K562 (cell line): ENCODE measurements around the gene SLC44A1.

Experiments
- FOXA3 ChIP-seq, 2 experiments: fragments of 450-650 bp in 1 of 2; sonication (generic) in 1 of 2; formaldehyde crosslinking; IDR thresholded peaks in 1 of 2; conservative IDR thresholded peaks in 1 of 2; 2 replicates each; pipeline versions ENCODE4 v1.4.0 to v1.8.0; 2020 to 2022; ENCODE audit warnings: mild to moderate bottlenecking in 2 of 2, missing genetic modification reagents in 1 of 2
- FOXM1 ChIP-seq, 2 experiments: fragments of 450-650 bp in 1 of 2; sonication (generic) in 1 of 2; formaldehyde crosslinking in 1 of 2; IDR thresholded peaks; 2 replicates each; pipeline versions ENCODE4 v1.6.1 to v1.9.0; 2017 to 2022; ENCODE audit warnings: low read depth in 2 of 2, mild to moderate bottlenecking in 2 of 2, missing genetic modification reagents in 1 of 2, moderate library complexity in 1 of 2
- POLR2H ChIP-seq: IDR thresholded peaks from 2 replicates; pipeline ENCODE4 v1.6.1; 2016; ENCODE audit warnings: missing genetic modification characterization, low read depth, mild to moderate bottlenecking, control low read depth, missing compliant biosample characterization, moderate library complexity
- RCOR1 ChIP-seq, 2 experiments: IDR thresholded peaks; 2 replicates each; pipeline ENCODE4 v1.6.1; 2012; ENCODE audit warnings: low read depth in 2 of 2, low read length in 2 of 2, borderline replicate concordance in 1 of 2, improper control_type of control experiment in 1 of 2
- TGIF2 ChIP-seq: sonication (generic); formaldehyde crosslinking; IDR thresholded peaks from 2 replicates; pipeline ENCODE4 v1.8.1; 2022; ENCODE audit warnings: mild to moderate bottlenecking, missing genetic modification reagents, moderate library complexity
- ZC3H11A ChIP-seq: IDR thresholded peaks from 2 replicates; pipeline ENCODE4 v1.6.1; 2012; ENCODE audit warnings: low read depth, low read length, improper control_type of control experiment
- TF ChIP-seq, protein P1 (sequence below): sonication (generic); formaldehyde crosslinking; IDR thresholded peaks from 2 replicates; pipeline ENCODE4 v1.8.0; 2023; ENCODE audit warnings: missing genetic modification reagents, mild to moderate bottlenecking, borderline replicate concordance

GRCh38 chr9:105218673-105219072 lies 25.8 kb upstream of the SLC44A1 start:
- TF ChIP-seq ZC3H11A: no peak
- no peak for TF ChIP-seq FOXA3 (CRISPR knock-in tag; conservative IDR thresholded peaks at IDR 0.05 in 1 of 2, IDR thresholded peaks at IDR 0.05 in 1 of 2)
- no peak for TF ChIP-seq TGIF2 (CRISPR knock-in tag)
- no peak for TF ChIP-seq RCOR1 (IDR thresholded peaks at IDR 0.05; ENCODE audit: borderline replicate concordance in 1 of 2, low read depth in 2 of 2, low read length in 2 of 2)
- TF ChIP-seq POLR2H (tag): no peak
- TF ChIP-seq, protein P1, sequence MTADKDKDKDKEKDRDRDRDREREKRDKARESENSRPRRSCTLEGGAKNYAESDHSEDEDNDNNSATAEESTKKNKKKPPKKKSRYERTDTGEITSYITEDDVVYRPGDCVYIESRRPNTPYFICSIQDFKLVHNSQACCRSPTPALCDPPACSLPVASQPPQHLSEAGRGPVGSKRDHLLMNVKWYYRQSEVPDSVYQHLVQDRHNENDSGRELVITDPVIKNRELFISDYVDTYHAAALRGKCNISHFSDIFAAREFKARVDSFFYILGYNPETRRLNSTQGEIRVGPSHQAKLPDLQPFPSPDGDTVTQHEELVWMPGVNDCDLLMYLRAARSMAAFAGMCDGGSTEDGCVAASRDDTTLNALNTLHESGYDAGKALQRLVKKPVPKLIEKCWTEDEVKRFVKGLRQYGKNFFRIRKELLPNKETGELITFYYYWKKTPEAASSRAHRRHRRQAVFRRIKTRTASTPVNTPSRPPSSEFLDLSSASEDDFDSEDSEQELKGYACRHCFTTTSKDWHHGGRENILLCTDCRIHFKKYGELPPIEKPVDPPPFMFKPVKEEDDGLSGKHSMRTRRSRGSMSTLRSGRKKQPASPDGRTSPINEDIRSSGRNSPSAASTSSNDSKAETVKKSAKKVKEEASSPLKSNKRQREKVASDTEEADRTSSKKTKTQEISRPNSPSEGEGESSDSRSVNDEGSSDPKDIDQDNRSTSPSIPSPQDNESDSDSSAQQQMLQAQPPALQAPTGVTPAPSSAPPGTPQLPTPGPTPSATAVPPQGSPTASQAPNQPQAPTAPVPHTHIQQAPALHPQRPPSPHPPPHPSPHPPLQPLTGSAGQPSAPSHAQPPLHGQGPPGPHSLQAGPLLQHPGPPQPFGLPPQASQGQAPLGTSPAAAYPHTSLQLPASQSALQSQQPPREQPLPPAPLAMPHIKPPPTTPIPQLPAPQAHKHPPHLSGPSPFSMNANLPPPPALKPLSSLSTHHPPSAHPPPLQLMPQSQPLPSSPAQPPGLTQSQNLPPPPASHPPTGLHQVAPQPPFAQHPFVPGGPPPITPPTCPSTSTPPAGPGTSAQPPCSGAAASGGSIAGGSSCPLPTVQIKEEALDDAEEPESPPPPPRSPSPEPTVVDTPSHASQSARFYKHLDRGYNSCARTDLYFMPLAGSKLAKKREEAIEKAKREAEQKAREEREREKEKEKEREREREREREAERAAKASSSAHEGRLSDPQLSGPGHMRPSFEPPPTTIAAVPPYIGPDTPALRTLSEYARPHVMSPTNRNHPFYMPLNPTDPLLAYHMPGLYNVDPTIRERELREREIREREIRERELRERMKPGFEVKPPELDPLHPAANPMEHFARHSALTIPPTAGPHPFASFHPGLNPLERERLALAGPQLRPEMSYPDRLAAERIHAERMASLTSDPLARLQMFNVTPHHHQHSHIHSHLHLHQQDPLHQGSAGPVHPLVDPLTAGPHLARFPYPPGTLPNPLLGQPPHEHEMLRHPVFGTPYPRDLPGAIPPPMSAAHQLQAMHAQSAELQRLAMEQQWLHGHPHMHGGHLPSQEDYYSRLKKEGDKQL: no peak
- no peak for TF ChIP-seq FOXM1 (IDR thresholded peaks at IDR 0.05; ENCODE audit: low read depth)
- TF ChIP-seq FOXM1 (CRISPR knock-in tag; IDR thresholded peaks at IDR 0.05; ENCODE audit: low read depth): no peak
